ENCODE measurements around the gene RHOBTB1.
"Not testable (repeated sequence)": the region's sequence is repeated elsewhere in the genome, so short reads cannot be mapped to it uniquely, and the experiment has no call there.

The RHOBTB1 gene

GRCh38 chr10:60908031-60908430 lies 36.0 kb downstream of the RHOBTB1 start:
- no peak for DNase-seq
- H3K4me3 ChIP-seq (ENCODE audit: low read depth, low read length) = no peak overlapping the region
- H3K27ac ChIP-seq = no peak overlapping the region
- H3K27me3 ChIP-seq (ENCODE audit: insufficient read depth, low read depth, severe bottlenecking) = no peaks in the 10 kb centered on the region
- TF ChIP-seq CTCF (IDR thresholded peaks at IDR 0.05; ENCODE audit: low read depth, low read length) = no peak
- H3K36me3 ChIP-seq = peaks cover 21% of the 10 kb centered on the region
- no peaks in the 10 kb centered on the region for H3K9me3 ChIP-seq (ENCODE audit: severe bottlenecking)

GRCh38 chr10:60907236-60907635 lies 36.7 kb downstream of the RHOBTB1 start:
- Histone ChIP-seq H3K27me3 (ENCODE audit: insufficient read depth, low read depth, severe bottlenecking) (no peaks in the 10 kb centered on the region), H3K27ac (no peak overlapping the region), H3K4me3 (ENCODE audit: low read depth, low read length) (no peak overlapping the region), H3K9me3 (ENCODE audit: severe bottlenecking) (no peaks in the 10 kb centered on the region), H3K36me3 (peaks cover 21% of the 10 kb centered on the region)
- no peak for TF ChIP-seq CTCF (IDR thresholded peaks at IDR 0.05; ENCODE audit: low read depth, low read length)
- DNase-seq = no peak

GRCh38 chr10:60906825-60907224 lies 37.2 kb downstream of the RHOBTB1 start:
- H3K27me3 ChIP-seq (ENCODE audit: insufficient read depth, low read depth, severe bottlenecking); DNase-seq; H3K9me3 ChIP-seq (ENCODE audit: severe bottlenecking); H3K27ac ChIP-seq; H3K4me3 ChIP-seq (ENCODE audit: low read depth, low read length): not testable (repeated sequence)
- H3K36me3 ChIP-seq = peaks cover 21% of the 10 kb centered on the region

GRCh38 chr10:60906411-60906810 lies 37.6 kb downstream of the RHOBTB1 start:
- Histone ChIP-seq H3K9me3 (ENCODE audit: severe bottlenecking) (no peaks in the 10 kb centered on the region), H3K4me3 (ENCODE audit: low read depth, low read length) (no peak overlapping the region), H3K36me3 (peaks cover 20% of the 10 kb centered on the region), H3K27me3 (ENCODE audit: insufficient read depth, low read depth, severe bottlenecking) (no peaks in the 10 kb centered on the region), H3K27ac (no peak overlapping the region)
- no peak for DNase-seq
- no peak for TF ChIP-seq CTCF (IDR thresholded peaks at IDR 0.05; ENCODE audit: low read depth, low read length)

- Histone ChIP-seq H3K27ac (no peak overlapping the region), H3K27me3 (ENCODE audit: insufficient read depth, low read depth, severe bottlenecking) (no peaks in the 10 kb centered on the region), H3K9me3 (ENCODE audit: severe bottlenecking) (no peaks in the 10 kb centered on the region), H3K36me3 (peaks cover 13% of the 10 kb centered on the region), H3K4me3 (ENCODE audit: low read depth, low read length) (no peak overlapping the region)
- no peak for DNase-seq
- no peak for TF ChIP-seq CTCF (IDR thresholded peaks at IDR 0.05; ENCODE audit: low read depth, low read length)
Observed at GRCh38 chr10:60905580-60905979, 38.4 kb downstream of the RHOBTB1 start.

GRCh38 chr10:60903096-60903495 lies 40.9 kb downstream of the RHOBTB1 start:
- H3K27me3 ChIP-seq (ENCODE audit: insufficient read depth, low read depth, severe bottlenecking) = no peaks in the 10 kb centered on the region
- no peak for TF ChIP-seq CTCF (IDR thresholded peaks at IDR 0.05; ENCODE audit: low read depth, low read length)
- DNase-seq = no peak
- H3K9me3 ChIP-seq (ENCODE audit: severe bottlenecking) = no peaks in the 10 kb centered on the region
- no peaks in the 10 kb centered on the region for H3K36me3 ChIP-seq
- no peak overlapping the region for H3K4me3 ChIP-seq (ENCODE audit: low read depth, low read length)
- no peak overlapping the region for H3K27ac ChIP-seq

All from WERI-Rb-1 (cell line).